HCT116 (cell line): ENCODE results near the gene RUNX2. TPM values are rescaled to one million over a fixed set of nuclear protein-coding genes. Genes with fewer than 3 reads are reported as not detected.

ENCODE experiments used
- ATAC-seq: fragments of 200-7000 bp; cut with Tn5 transposase; 2 replicates; pipeline ENCODE4 v1.9.1; 2020; ENCODE audit warnings: mild to moderate bottlenecking, moderate library complexity
- BruUV-seq: library from RNA; stranded (reverse); fragments of 400-500 nt; replicated peaks from 2 replicates; lab custom pipeline; 2021; lab: Mats Ljungman, UMichigan
- CTCF ChIA-PET: fragments of 300-600 bp; sonication (Branson Sonifier 250); formaldehyde crosslinking; loops from one replicate; lab custom pipeline; 2021; ENCODE audit warnings: antibody characterized with exemption; lab: Charles Lee
- POLR2A ChIA-PET: fragments of 300-600, 350-600 bp; sonication (Branson Sonifier 250); formaldehyde crosslinking; loops from one replicate; lab custom pipeline; 2021; ENCODE audit warnings: antibody characterized with exemption; lab: Charles Lee
- RAD21 ChIA-PET, 2 experiments: fragments of 300-600 bp; sonication (Branson Sonifier 250); formaldehyde crosslinking; loops; one replicate each; lab custom pipeline; 2023; ENCODE audit warnings: low total read pairs in 2 of 2; ENCODE audit not compliant: uncharacterized antibody in 2 of 2, unreplicated experiment in 2 of 2, low non-redundant PET in 1 of 2; lab: Charles Lee
- DNase-seq: peaks from one replicate; pipeline ENCODE4 v3.0.0-alpha.2; 2010; ENCODE audit warnings: low read depth, low spot score
- H2AFZ ChIP-seq: fragments of 200-600 bp; shearing (Covaris generic), sonication (generic); 2 replicates; pipeline ENCODE4 v1.6.1; 2017; ENCODE audit warnings: low read depth, mixed run types, mixed read lengths, antibody characterized with exemption, low read length; ENCODE audit not compliant: poor library complexity, severe bottlenecking
- H3K27ac ChIP-seq: 2 replicates; pipeline ENCODE4 v1.5.1; 2012; ENCODE audit warnings: low read depth, low read length
- H3K27me3 ChIP-seq: fragments of 200-600 bp; sonication (generic); 2 replicates; pipeline ENCODE4 v1.6.1; 2016; ENCODE audit warnings: mixed run types, low read length, mixed read lengths; ENCODE audit not compliant: insufficient read depth
- H3K36me3 ChIP-seq, 2 experiments: fragments of 200-500 bp in 1 of 2; fragments of 200-600 bp in 1 of 2; sonication (Bioruptor generic) in 1 of 2; sonication (generic) in 1 of 2; 2 replicates each; pipeline versions ENCODE4 v1.5.1 to v1.6.1; 2014 to 2016; ENCODE audit warnings: low read length in 2 of 2, inconsistent platforms in 1 of 2, mixed read lengths in 1 of 2, mixed run types in 1 of 2; ENCODE audit not compliant: insufficient read depth in 2 of 2, control insufficient read depth in 1 of 2
- H3K4me1 ChIP-seq, 2 experiments: fragments of 200-600 bp in 1 of 2; sonication (generic) in 1 of 2; 2 replicates each; pipeline versions ENCODE4 v1.5.1 to v1.6.1; 2012 to 2017; ENCODE audit warnings: low read length in 2 of 2, inconsistent platforms in 1 of 2, mild to moderate bottlenecking in 1 of 2, mixed read lengths in 1 of 2, mixed run types in 1 of 2, moderate library complexity in 1 of 2; ENCODE audit not compliant: insufficient read depth in 2 of 2, control insufficient read depth in 1 of 2
- H3K4me2 ChIP-seq: fragments of 200-600 bp; sonication (generic); 2 replicates; pipeline ENCODE4 v1.6.1; 2017; ENCODE audit warnings: mixed run types, low read length, mixed read lengths
- H3K4me3 ChIP-seq, 2 experiments: fragments of 200-600 bp in 1 of 2; sonication (generic) in 1 of 2; replicated peaks in 1 of 2; 2 replicates each; pipeline ENCODE4 v1.5.1; 2011 to 2016; ENCODE audit warnings: low read length in 2 of 2, control low read depth in 1 of 2, low read depth in 1 of 2, mild to moderate bottlenecking in 1 of 2, mixed read lengths in 1 of 2, mixed run types in 1 of 2
- H3K79me2 ChIP-seq: fragments of 200-600 bp; sonication (generic); 2 replicates; pipeline ENCODE4 v1.6.1; 2017; ENCODE audit warnings: mild to moderate bottlenecking, mixed run types, low read length, moderate library complexity, mixed read lengths; ENCODE audit not compliant: insufficient read depth
- H3K9ac ChIP-seq: fragments of 200-600 bp; sonication (generic); 2 replicates; pipeline ENCODE4 v1.6.1; 2016; ENCODE audit warnings: low read length, mixed read lengths
- H3K9me2 ChIP-seq: fragments of 200-600 bp; sonication (generic), shearing (Covaris generic); 2 replicates; pipeline ENCODE4 v1.6.1; 2017; ENCODE audit warnings: mixed run types, mild to moderate bottlenecking, moderate library complexity; ENCODE audit not compliant: insufficient read depth
- H3K9me3 ChIP-seq, 2 experiments: fragments of 200-500 bp in 1 of 2; fragments of 200-600 bp in 1 of 2; sonication (Bioruptor generic) in 1 of 2; sonication (generic) in 1 of 2; 2 replicates each; pipeline ENCODE4 v1.6.1; 2014 to 2017; ENCODE audit warnings: low read length in 2 of 2, mixed read lengths in 2 of 2, inconsistent platforms in 1 of 2, low read depth in 1 of 2, mild to moderate bottlenecking in 1 of 2, mixed run types in 1 of 2, moderate library complexity in 1 of 2; ENCODE audit not compliant: control insufficient read depth in 1 of 2, insufficient read depth in 1 of 2
- H4K20me1 ChIP-seq: fragments of 200-600 bp; sonication (generic), shearing (Covaris generic); 2 replicates; pipeline ENCODE4 v1.6.1; 2017; ENCODE audit warnings: mixed run types, mild to moderate bottlenecking, moderate library complexity; ENCODE audit not compliant: insufficient read depth
- ATF3 ChIP-seq: IDR thresholded peaks from 2 replicates; pipeline ENCODE4 v1.6.1; 2012
- EZH2 ChIP-seq: fragments of 200-600 bp; sonication (generic); IDR thresholded peaks from 2 replicates; pipeline ENCODE4 v1.6.1; 2017; ENCODE audit warnings: antibody characterized with exemption, mixed run types
- EZH2phosphoT487 ChIP-seq: fragments of 200-600 bp; IDR thresholded peaks from 2 replicates; pipeline ENCODE4 v1.6.1; 2018; ENCODE audit warnings: antibody characterized with exemption, borderline replicate concordance
- MAX ChIP-seq: IDR thresholded peaks from 2 replicates; pipeline ENCODE4 v1.6.1; 2012
- RAD21 ChIP-seq: IDR thresholded peaks from 2 replicates; pipeline ENCODE4 v1.6.1; 2012; ENCODE audit warnings: low read depth, mild to moderate bottlenecking
- ZBTB33 ChIP-seq: IDR thresholded peaks from 2 replicates; pipeline ENCODE4 v1.6.1; 2011; ENCODE audit warnings: mild to moderate bottlenecking, low read length, moderate library complexity; ENCODE audit not compliant: insufficient replicate concordance; ENCODE audit errors: extremely low read depth
- ZFX ChIP-seq: fragments of 450-650 bp; IDR thresholded peaks from 2 replicates; pipeline ENCODE4 v1.6.1; 2017
- intact Hi-C: fragments of 100-400 bp; cut with micrococcal nuclease; formaldehyde crosslinking; loops from 2 replicates; pipeline ENCODE4 v1.10.0; 2022
- total RNA-seq: library from RNA; stranded (reverse); gene quantifications from one replicate; pipeline ENCODE4 v1.2.1, GENCODE V29; 2021; ENCODE audit not compliant: unreplicated experiment

The RUNX2 gene
- total RNA-seq, 1 experiment from 2014 or later, result 1.1 TPM

- BruUV-seq, result no TSS peak
- no peak overlapping the region for H3K9ac ChIP-seq
- H3K9me3 ChIP-seq, result no peaks in the 10 kb centered on the region
- no peaks in the 10 kb centered on the region for H3K79me2 ChIP-seq
- ChIA-PET RAD21 (no interaction called here), POLR2A (no interaction called here), CTCF (no interaction called here)
- no peak overlapping the region for H2AFZ ChIP-seq
- no peaks in the 10 kb centered on the region for H3K4me1 ChIP-seq
- no peaks in the 10 kb centered on the region for H3K9me2 ChIP-seq
- DNase-seq (no peak), ATAC-seq (no peak)
- no peak overlapping the region for H3K4me3 ChIP-seq
- TF ChIP-seq RAD21 (no peak), EZH2 (no peak), MAX (no peak), ZFX (no peak), EZH2phosphoT487 (no peak), ZBTB33 (no peak), ATF3 (no peak)
- no peaks in the 10 kb centered on the region for H3K36me3 ChIP-seq
- no peaks in the 10 kb centered on the region for H4K20me1 ChIP-seq
- H3K27me3 ChIP-seq, result no peaks in the 10 kb centered on the region
- intact Hi-C loops, result no loop called here
- no peak overlapping the region for H3K4me2 ChIP-seq
- H3K27ac ChIP-seq, result no peak overlapping the region
Measured at GRCh38 chr6:45301348-45302142, 26.6 kb upstream of the RUNX2 start.
